Keratinocyte (primary cell): ENCODE measurements around the gene SCYGR2. TPM values are rescaled to one million over a fixed set of nuclear protein-coding genes. Genes with fewer than 3 reads are reported as not detected.

ENCODE experiments used
- DNase-seq: peaks from one replicate; pipeline ENCODE4 v3.0.0-alpha.2; 2011; ENCODE audit warnings: low read depth, missing footprints, low spot score
- FAIRE-seq: peaks from 2 replicates; lab custom pipeline; 2011; peaks lifted over from hg19 to GRCh38; lab: Jason Lieb, UNC
- H2AFZ ChIP-seq: 2 replicates; pipeline ENCODE4 v1.6.0; 2012; ENCODE audit warnings: low read length, control low read depth, inconsistent platforms; ENCODE audit not compliant: control insufficient read depth
- H3K27ac ChIP-seq: 2 replicates; pipeline ENCODE4 v1.5.1; 2011; ENCODE audit warnings: low read length; ENCODE audit not compliant: control insufficient read depth, insufficient read depth
- H3K27me3 ChIP-seq: 3 replicates; pipeline ENCODE4 v1.6.0; 2011; ENCODE audit warnings: low read length; ENCODE audit not compliant: control insufficient read depth, insufficient read depth; ENCODE audit errors: extremely low read depth
- H3K36me3 ChIP-seq, 2 experiments: 2 replicates in 1 of 2; 3 replicates in 1 of 2; pipeline ENCODE4 v1.5.1; 2011; ENCODE audit warnings: low read length in 2 of 2, mild to moderate bottlenecking in 1 of 2; ENCODE audit not compliant: control insufficient read depth in 2 of 2, insufficient read depth in 2 of 2; ENCODE audit errors: extremely low read depth in 1 of 2
- H3K4me1 ChIP-seq: 3 replicates; pipeline ENCODE4 v1.5.1; 2011; ENCODE audit warnings: low read length; ENCODE audit not compliant: control insufficient read depth, insufficient read depth; ENCODE audit errors: extremely low read depth
- H3K4me2 ChIP-seq: 3 replicates; pipeline ENCODE4 v1.6.0; 2011; ENCODE audit warnings: low read depth, low read length; ENCODE audit not compliant: control insufficient read depth, insufficient read depth; ENCODE audit errors: extremely low read depth
- H3K4me3 ChIP-seq, 3 experiments: fragments of 200-600 bp in 1 of 3; sonication (generic) in 1 of 3; 2 replicates in 2 of 3; 3 replicates in 1 of 3; pipeline ENCODE4 v1.5.1; 2011 to 2016; ENCODE audit warnings: low read length in 3 of 3, mild to moderate bottlenecking in 3 of 3, control low read depth in 2 of 3, inconsistent platforms in 1 of 3, low read depth in 1 of 3, mixed read lengths in 1 of 3, mixed run types in 1 of 3, moderate library complexity in 1 of 3; ENCODE audit not compliant: control insufficient read depth in 2 of 3, insufficient read depth in 2 of 3; ENCODE audit errors: extremely low read depth in 1 of 3
- H3K79me2 ChIP-seq: 2 replicates; pipeline ENCODE4 v1.6.0; 2012; ENCODE audit warnings: low read length; ENCODE audit not compliant: control insufficient read depth, insufficient read depth
- H3K9ac ChIP-seq: 3 replicates; pipeline ENCODE4 v1.6.0; 2011; ENCODE audit warnings: low read length; ENCODE audit not compliant: control insufficient read depth, insufficient read depth; ENCODE audit errors: extremely low read depth
- H3K9me1 ChIP-seq: 3 replicates; pipeline ENCODE4 v1.6.0; 2011; ENCODE audit warnings: low read length; ENCODE audit not compliant: control insufficient read depth, insufficient read depth; ENCODE audit errors: extremely low read depth
- H3K9me3 ChIP-seq: 2 replicates; pipeline ENCODE4 v1.5.1; 2012; ENCODE audit warnings: low read depth, low read length; ENCODE audit not compliant: control insufficient read depth
- H4K20me1 ChIP-seq: 3 replicates; pipeline ENCODE4 v1.6.0; 2011; ENCODE audit warnings: low read length; ENCODE audit not compliant: control insufficient read depth, insufficient read depth; ENCODE audit errors: extremely low read depth
- CTCF ChIP-seq, 3 experiments: IDR thresholded peaks in 1 of 3; conservative IDR thresholded peaks in 1 of 3; optimal IDR thresholded peaks in 1 of 3; 2 replicates in 2 of 3; 3 replicates in 1 of 3; pipeline versions ENCODE3 to v1.5.1; 2011; ENCODE audit warnings: low read length in 3 of 3, mild to moderate bottlenecking in 3 of 3, moderate library complexity in 2 of 3, control low read depth in 1 of 3, inconsistent platforms in 1 of 3; ENCODE audit not compliant: insufficient read depth in 2 of 3; ENCODE audit errors: extremely low read depth in 1 of 3
- EZH2 ChIP-seq: IDR thresholded peaks from one replicate; pipeline ENCODE4 v1.6.1; 2012; ENCODE audit warnings: inconsistent platforms, mild to moderate bottlenecking, low read length, moderate library complexity
- dilution Hi-C: fragments of 300-500 bp; cut with MboI; formaldehyde crosslinking; loops from one replicate; pipeline ENCODE4 v1.7.0; 2020; ENCODE audit warnings: low sequenced_read_pairs; ENCODE audit not compliant: extremely low pct_ligation_motif_present
- polyA plus RNA-seq, 5 experiments: library from polyadenylated mRNA; depleted of rRNA in 3 of 5; stranded (reverse) in 3 of 5; stranded (forward) in 1 of 5; unstranded in 1 of 5; fragments of >200 nt; gene quantifications; 1 replicate in 1 of 5; 2 replicates in 3 of 5; 3 replicates in 1 of 5; pipeline versions ENCODE4 v1.2.1 to v1.2.3, GENCODE V29; 2011 to 2012; ENCODE audit warnings: missing spikeins in 2 of 5, low read depth in 1 of 5, low replicate concordance in 1 of 5

The SCYGR2 gene
- polyA plus RNA-seq, 1 donor (not counting 4 experiments of a cell fraction or from before 2014, with no cell fraction given), result not detected

- Histone ChIP-seq H3K79me2 (no peaks in the 10 kb centered on the region), H2AFZ (no peak within 1 kb of the TSS), H3K9me1 (no peaks in the 10 kb centered on the region), H3K36me3 (no peaks in the 10 kb centered on the region), H3K4me1 (no peaks in the 10 kb centered on the region), H3K4me3 (no peak within 1 kb of the TSS), H3K9me3 (no peaks in the 10 kb centered on the region), H3K27ac (no peak within 1 kb of the TSS), H3K4me2 (no peak within 1 kb of the TSS), H4K20me1 (no peaks in the 10 kb centered on the region), H3K9ac (no peak within 1 kb of the TSS), H3K27me3 (no peaks in the 10 kb centered on the region)
- TF ChIP-seq EZH2 (no peak), CTCF (optimal IDR thresholded peaks at IDR 0.05 in 1 of 3, IDR thresholded peaks at IDR 0.05 in 1 of 3, conservative IDR thresholded peaks at IDR 0.05 in 1 of 3; ENCODE audit: extremely low read depth in 1 of 3, insufficient read depth in 2 of 3, low read length in 3 of 3) (no peak)
- FAIRE-seq (no peak), DNase-seq (no peak)
- dilution Hi-C loops, result no loop called here
These were observed 16.0 kb downstream of the SCYGR2 start, which contains the start of gene SCYGR3 for GRCh38 chr2:227614740-227615139. SCYGR3 (minus strand) TSS chr2:227614840; CDS start chr2:227614840, 0 bp downstream.

- TF ChIP-seq CTCF (optimal IDR thresholded peaks at IDR 0.05 in 1 of 3, IDR thresholded peaks at IDR 0.05 in 1 of 3, conservative IDR thresholded peaks at IDR 0.05 in 1 of 3; ENCODE audit: extremely low read depth in 1 of 3, insufficient read depth in 2 of 3, low read length in 3 of 3) (no peak), EZH2 (no peak)
- H3K9me1 ChIP-seq, result no peaks in the 10 kb centered on the region
- H3K4me2 ChIP-seq, result no peak overlapping the region
- no peaks in the 10 kb centered on the region for H3K79me2 ChIP-seq
- H2AFZ ChIP-seq, result no peak overlapping the region
- no peak overlapping the region for H3K4me3 ChIP-seq
- DNase-seq, result no peak
- H3K27ac ChIP-seq, result no peak overlapping the region
- no peaks in the 10 kb centered on the region for H4K20me1 ChIP-seq
- H3K4me1 ChIP-seq, result no peaks in the 10 kb centered on the region
- no peaks in the 10 kb centered on the region for H3K36me3 ChIP-seq
- no peak overlapping the region for H3K9ac ChIP-seq
- no peaks in the 10 kb centered on the region for H3K9me3 ChIP-seq
- FAIRE-seq, result no peak
- no peaks in the 10 kb centered on the region for H3K27me3 ChIP-seq
- dilution Hi-C loops, result no loop called here
These were observed 16.5 kb downstream of the SCYGR2 start for GRCh38 chr2:227615181-227615580.
